ENCODE data around the gene ASB6.

ASB6 gene, protein sequence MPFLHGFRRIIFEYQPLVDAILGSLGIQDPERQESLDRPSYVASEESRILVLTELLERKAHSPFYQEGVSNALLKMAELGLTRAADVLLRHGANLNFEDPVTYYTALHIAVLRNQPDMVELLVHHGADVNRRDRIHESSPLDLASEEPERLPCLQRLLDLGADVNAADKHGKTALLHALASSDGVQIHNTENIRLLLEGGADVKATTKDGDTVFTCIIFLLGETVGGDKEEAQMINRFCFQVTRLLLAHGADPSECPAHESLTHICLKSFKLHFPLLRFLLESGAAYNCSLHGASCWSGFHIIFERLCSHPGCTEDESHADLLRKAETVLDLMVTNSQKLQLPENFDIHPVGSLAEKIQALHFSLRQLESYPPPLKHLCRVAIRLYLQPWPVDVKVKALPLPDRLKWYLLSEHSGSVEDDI

DNA sequence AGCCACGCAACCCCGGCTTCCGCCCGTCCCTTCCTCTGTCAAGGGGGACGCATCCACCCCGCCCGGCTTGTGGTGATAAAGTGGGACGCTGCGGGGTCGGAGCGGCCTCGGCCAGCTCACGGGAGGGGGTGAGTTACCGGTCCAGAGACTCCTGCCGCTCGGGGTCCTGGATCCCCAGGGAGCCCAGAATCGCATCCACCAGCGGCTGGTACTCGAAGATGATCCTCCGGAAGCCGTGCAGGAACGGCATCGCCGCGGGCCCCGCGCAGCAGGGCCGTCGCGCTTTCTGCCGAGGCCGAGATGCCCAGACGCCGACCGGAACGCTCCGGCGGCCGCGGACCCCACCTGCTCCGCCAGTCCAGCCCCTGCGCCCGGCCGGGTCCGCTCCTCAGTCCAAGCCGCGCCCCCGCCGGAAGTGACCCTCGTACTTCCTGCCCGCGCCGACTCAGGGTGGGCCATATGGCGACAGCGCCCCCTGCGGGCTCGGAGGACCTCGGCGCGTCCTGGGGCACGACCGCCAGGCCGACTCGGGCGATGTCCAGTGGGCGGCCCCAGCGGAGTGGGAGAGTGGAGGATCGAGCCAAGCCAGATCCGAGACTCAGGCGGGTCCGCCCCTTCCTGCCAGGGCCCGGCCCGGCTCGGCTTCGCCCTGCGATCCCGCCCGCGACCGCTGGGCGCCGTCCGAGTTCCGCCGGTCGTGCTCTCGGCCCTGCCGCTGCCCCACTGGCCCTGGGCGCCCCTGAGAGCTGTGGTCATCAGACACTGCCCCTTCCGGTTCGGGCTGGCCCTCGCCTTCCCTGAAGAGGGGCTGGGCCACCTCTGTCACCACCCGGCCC lies at the start of gene ASB6:
ASB6 (minus strand) TSS at position 402 of the 836 bp plus-strand sequence; CDS start at position 250, 152 bp downstream.
- Histone ChIP-seq H3K4me2 (ENCODE audit: low read length) (peak within 1 kb of the TSS; percentile 92), H3K9me3 (ENCODE audit: control insufficient read depth, low read length) (no peaks in the 10 kb centered on the region), H3K27me3 (ENCODE audit: control insufficient read depth, insufficient read depth, low read length) (no peaks in the 10 kb centered on the region), H3K4me3 (ENCODE audit: low read depth, low read length) (peak within 1 kb of the TSS; percentile 92), H3K9ac (peak within 1 kb of the TSS; percentile 19), H3K27ac (peak within 1 kb of the TSS; percentile 76), H2AFZ (peak within 1 kb of the TSS; percentile 86), H3K4me1 (no peaks in the 10 kb centered on the region), H3K36me3 (ENCODE audit: control insufficient read depth, insufficient read depth, low read length) (no peaks in the 10 kb centered on the region), H3K79me2 (peaks cover 6% of the 10 kb centered on the region)
- TF ChIP-seq, protein P1, sequence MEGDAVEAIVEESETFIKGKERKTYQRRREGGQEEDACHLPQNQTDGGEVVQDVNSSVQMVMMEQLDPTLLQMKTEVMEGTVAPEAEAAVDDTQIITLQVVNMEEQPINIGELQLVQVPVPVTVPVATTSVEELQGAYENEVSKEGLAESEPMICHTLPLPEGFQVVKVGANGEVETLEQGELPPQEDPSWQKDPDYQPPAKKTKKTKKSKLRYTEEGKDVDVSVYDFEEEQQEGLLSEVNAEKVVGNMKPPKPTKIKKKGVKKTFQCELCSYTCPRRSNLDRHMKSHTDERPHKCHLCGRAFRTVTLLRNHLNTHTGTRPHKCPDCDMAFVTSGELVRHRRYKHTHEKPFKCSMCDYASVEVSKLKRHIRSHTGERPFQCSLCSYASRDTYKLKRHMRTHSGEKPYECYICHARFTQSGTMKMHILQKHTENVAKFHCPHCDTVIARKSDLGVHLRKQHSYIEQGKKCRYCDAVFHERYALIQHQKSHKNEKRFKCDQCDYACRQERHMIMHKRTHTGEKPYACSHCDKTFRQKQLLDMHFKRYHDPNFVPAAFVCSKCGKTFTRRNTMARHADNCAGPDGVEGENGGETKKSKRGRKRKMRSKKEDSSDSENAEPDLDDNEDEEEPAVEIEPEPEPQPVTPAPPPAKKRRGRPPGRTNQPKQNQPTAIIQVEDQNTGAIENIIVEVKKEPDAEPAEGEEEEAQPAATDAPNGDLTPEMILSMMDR (IDR thresholded peaks at IDR 0.05): peak; percentile 94

DNA sequence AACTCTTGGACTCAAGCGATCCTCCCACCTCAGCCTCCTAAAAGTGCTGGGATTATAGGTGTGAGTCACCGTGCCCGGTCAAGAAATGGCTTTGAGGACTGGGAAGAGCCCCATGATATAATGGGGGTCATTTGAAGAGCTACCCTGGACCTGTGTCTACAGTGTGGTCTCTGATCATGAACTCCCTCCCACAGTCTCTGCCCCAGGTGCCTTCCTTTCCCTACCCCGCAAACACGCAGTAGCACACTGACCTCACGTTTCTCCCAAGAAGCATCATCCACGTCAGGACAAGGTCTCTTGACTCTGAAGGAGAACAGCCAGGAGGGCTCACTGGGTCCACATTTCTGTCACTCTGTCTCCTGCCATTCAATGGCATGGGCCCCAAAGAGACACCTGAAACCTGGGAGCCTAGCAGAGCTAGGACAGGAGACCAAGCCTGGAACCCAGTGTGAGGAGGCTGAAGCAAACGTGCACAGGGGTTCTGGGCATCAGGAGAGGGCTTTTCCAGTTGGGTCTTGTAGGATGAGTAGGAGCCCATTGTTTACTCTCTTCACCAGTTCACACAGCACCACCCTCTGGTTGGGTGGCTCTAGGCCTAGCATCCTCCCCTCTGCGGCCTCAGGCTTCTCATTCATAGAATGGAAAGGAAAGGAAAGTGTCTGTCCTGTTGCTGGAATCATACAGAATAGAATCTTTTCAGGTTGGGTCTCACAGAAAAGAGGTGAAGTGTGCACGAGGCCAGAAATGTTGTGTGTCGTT lies 46.5 kb upstream of the ASB6 start:
- no peaks in the 10 kb centered on the region for H3K27me3 ChIP-seq (ENCODE audit: control insufficient read depth, insufficient read depth, low read length)
- H3K4me3 ChIP-seq (ENCODE audit: low read depth, low read length): no peak overlapping the region
- no peaks in the 10 kb centered on the region for H3K4me1 ChIP-seq
- H3K79me2 ChIP-seq: no peaks in the 10 kb centered on the region
- no peak overlapping the region for H3K9ac ChIP-seq
- H2AFZ ChIP-seq: no peak overlapping the region
- TF ChIP-seq, protein P1 (IDR thresholded peaks at IDR 0.05): no peak
- H3K36me3 ChIP-seq (ENCODE audit: control insufficient read depth, insufficient read depth, low read length): no peaks in the 10 kb centered on the region
- no peaks in the 10 kb centered on the region for H3K9me3 ChIP-seq (ENCODE audit: control insufficient read depth, low read length)
- H3K27ac ChIP-seq: no peak overlapping the region
- no peak overlapping the region for H3K4me2 ChIP-seq (ENCODE audit: low read length)

DNA sequence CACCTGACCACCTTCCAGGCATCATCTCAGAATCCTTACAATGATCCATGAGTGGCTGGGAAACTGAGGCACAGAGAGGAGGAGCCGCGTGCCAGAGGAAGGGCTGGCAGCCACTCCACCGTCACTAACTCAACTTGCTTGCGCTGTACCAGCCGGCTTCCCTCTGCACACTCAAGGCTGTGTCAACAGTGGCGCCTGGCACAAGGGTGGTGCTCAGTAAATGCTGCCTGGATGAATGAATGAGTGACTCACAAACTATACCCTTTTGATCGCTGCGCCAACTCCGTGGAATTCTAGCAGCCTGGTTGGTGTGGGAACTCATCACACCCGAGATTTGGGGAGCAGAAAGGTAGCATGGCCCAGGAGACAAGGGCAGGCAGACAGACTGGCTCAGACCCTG lies 45.4 kb upstream of the ASB6 start:
- no peak overlapping the region for H3K9ac ChIP-seq
- TF ChIP-seq, protein P1 (IDR thresholded peaks at IDR 0.05): no peak
- H3K27me3 ChIP-seq (ENCODE audit: control insufficient read depth, insufficient read depth, low read length): no peaks in the 10 kb centered on the region
- H3K4me2 ChIP-seq (ENCODE audit: low read length): no peak overlapping the region
- H2AFZ ChIP-seq: no peak overlapping the region
- no peaks in the 10 kb centered on the region for H3K36me3 ChIP-seq (ENCODE audit: control insufficient read depth, insufficient read depth, low read length)
- H3K27ac ChIP-seq: no peak overlapping the region
- no peaks in the 10 kb centered on the region for H3K9me3 ChIP-seq (ENCODE audit: control insufficient read depth, low read length)
- H3K4me1 ChIP-seq: no peaks in the 10 kb centered on the region
- H3K4me3 ChIP-seq (ENCODE audit: low read depth, low read length): no peak overlapping the region
- H3K79me2 ChIP-seq: no peaks in the 10 kb centered on the region

DNA sequence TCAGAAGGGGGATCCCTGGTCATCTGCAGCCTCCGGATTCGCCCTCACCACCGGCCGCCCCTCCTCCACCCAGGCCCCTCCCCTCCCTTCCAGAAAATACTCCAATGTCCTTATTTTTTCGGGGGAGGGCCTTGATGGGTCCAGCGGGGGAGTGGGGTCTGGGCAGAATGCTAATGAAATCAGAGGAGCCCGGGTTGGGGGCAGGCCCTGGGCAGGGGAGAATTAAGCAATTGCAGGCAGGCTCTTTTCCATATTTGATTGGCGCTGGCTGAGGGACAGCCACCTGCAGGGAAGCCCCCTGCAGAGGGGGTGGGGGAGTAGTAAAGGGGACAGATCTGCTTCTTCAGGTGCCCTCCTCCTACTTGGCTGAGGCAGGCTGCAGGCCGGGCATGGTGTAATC lies 44.8 kb upstream of the ASB6 start:
- Histone ChIP-seq H3K4me2 (ENCODE audit: low read length) (no peak overlapping the region), H3K79me2 (no peaks in the 10 kb centered on the region), H3K4me3 (ENCODE audit: low read depth, low read length) (no peak overlapping the region), H3K4me1 (no peaks in the 10 kb centered on the region), H3K27me3 (ENCODE audit: control insufficient read depth, insufficient read depth, low read length) (no peaks in the 10 kb centered on the region), H2AFZ (no peak overlapping the region), H3K9ac (no peak overlapping the region), H3K36me3 (ENCODE audit: control insufficient read depth, insufficient read depth, low read length) (no peaks in the 10 kb centered on the region), H3K27ac (no peak overlapping the region), H3K9me3 (ENCODE audit: control insufficient read depth, low read length) (no peaks in the 10 kb centered on the region)
- TF ChIP-seq, protein P1 (IDR thresholded peaks at IDR 0.05): no peak

Measured in parathyroid adenoma (tissue), 2 donors.